HG03175 (cell line): ENCODE measurements around the gene TMEM167B.

Source experiments
- ATAC-seq: cut with Tn5 transposase; IDR thresholded peaks from one replicate; pipeline ENCODE4 v1.9.1; 2021; ENCODE audit warnings: mild to moderate bottlenecking, moderate library complexity; ENCODE audit not compliant: unreplicated experiment

TMEM167B gene

GRCh38 chr1:109080441-109081082 is 10.0 kb upstream of the TMEM167B start:
- no peak for ATAC-seq

GRCh38 chr1:109083501-109083900 is 7.1 kb upstream of the TMEM167B start:
- ATAC-seq: no peak

- ATAC-seq: no peak
These were observed 6.6 kb upstream of the TMEM167B start for GRCh38 chr1:109083923-109084322.

GRCh38 chr1:109084563-109085517 is 5.7 kb upstream of the TMEM167B start:
- no peak for ATAC-seq

- ATAC-seq: no peak
These were observed 1.1 kb upstream of the TMEM167B start for GRCh38 chr1:109089242-109090015.

- ATAC-seq: peak; percentile 58
These were observed 694 bp downstream of the TMEM167B start for GRCh38 chr1:109091078-109091838.

- ATAC-seq: no peak
These were observed 1.3 kb downstream of the TMEM167B start for GRCh38 chr1:109091839-109092193.

- no peak for ATAC-seq
These were observed 3.8 kb downstream of the TMEM167B start for GRCh38 chr1:109094377-109094803.

GRCh38 chr1:109094871-109095270 is 4.3 kb downstream of the TMEM167B start:
- ATAC-seq: no peak

- ATAC-seq: no peak
These were observed 5.1 kb downstream of the TMEM167B start for GRCh38 chr1:109095631-109096030.

- ATAC-seq: no peak
These were observed 5.6 kb downstream of the TMEM167B start for GRCh38 chr1:109096120-109096519.

GRCh38 chr1:109099938-109100773 is 9.6 kb downstream of the TMEM167B start:
- peak; percentile 87 for ATAC-seq

- no peak for ATAC-seq
These were observed 14.0 kb downstream of the TMEM167B start for GRCh38 chr1:109104364-109105151.

- ATAC-seq: no peak
These were observed 15.3 kb downstream of the TMEM167B start for GRCh38 chr1:109105881-109106280.

- ATAC-seq: no peak
These were observed 17.2 kb downstream of the TMEM167B start for GRCh38 chr1:109107785-109108184.

- no peak for ATAC-seq
These were observed 19.3 kb downstream of the TMEM167B start for GRCh38 chr1:109109906-109110305.

- ATAC-seq: no peak
These were observed 21.0 kb downstream of the TMEM167B start for GRCh38 chr1:109111386-109112055.

- no peak for ATAC-seq
These were observed 21.6 kb downstream of the TMEM167B start for GRCh38 chr1:109112056-109112651.
